Mesodermal cell (in vitro differentiated cells): Measurements from ENCODE around the gene ADRA2B.

Source experiments
- H3K27ac ChIP-seq: 2 replicates; pipeline ENCODE4 v1.7.0; 2013; ENCODE audit warnings: mild to moderate bottlenecking, low read depth, low read length, moderate library complexity; ENCODE audit not compliant: severe bottlenecking
- H3K36me3 ChIP-seq: 2 replicates; pipeline ENCODE4 v1.7.1; 2013; ENCODE audit warnings: mild to moderate bottlenecking, low read length, moderate library complexity; ENCODE audit not compliant: control insufficient read depth, insufficient read depth
- H3K4me1 ChIP-seq: one replicate; pipeline ENCODE4 v1.7.1; 2013; ENCODE audit warnings: mild to moderate bottlenecking, low read length; ENCODE audit not compliant: insufficient read depth, control insufficient read depth, poor library complexity, severe bottlenecking
- H3K4me3 ChIP-seq: 2 replicates; pipeline ENCODE4 v1.7.0; 2013; ENCODE audit warnings: low read length, control low read depth, mild to moderate bottlenecking; ENCODE audit not compliant: insufficient read depth, poor library complexity, severe bottlenecking; ENCODE audit errors: extremely low read depth
- H3K9me3 ChIP-seq: 2 replicates; pipeline ENCODE4 v1.7.1; 2013; ENCODE audit warnings: mild to moderate bottlenecking, low read length, moderate library complexity; ENCODE audit not compliant: control insufficient read depth
- WGBS, 2 experiments: methylation state at CpG; one replicate each; pipeline ENCODE4 v1.1.5; 2013; ENCODE audit warnings: missing lambda C conversion rate in 2 of 2; ENCODE audit not compliant: insufficient coverage in 2 of 2; 5-methylcytosine and 5-hydroxymethylcytosine counted together

Gene ADRA2B

GRCh38 chr2:96108151-96108540 lies 8.2 kb downstream of the ADRA2B start:
- H3K9me3 ChIP-seq = peaks cover 17% of the 10 kb centered on the region
- no peak overlapping the region for H3K4me3 ChIP-seq
- WGBS, 2 experiments = 58 to 65% methylated on average over 4 to 5 of the region's 5 CpGs
- peak overlapping the region; percentile 33 for H3K27ac ChIP-seq
- no peaks in the 10 kb centered on the region for H3K36me3 ChIP-seq
- H3K4me1 ChIP-seq = peaks cover 20% of the 10 kb centered on the region

- peaks cover 20% of the 10 kb centered on the region for H3K4me1 ChIP-seq
- H3K4me3 ChIP-seq = no peak overlapping the region
- H3K9me3 ChIP-seq = peaks cover 17% of the 10 kb centered on the region
- H3K36me3 ChIP-seq = no peaks in the 10 kb centered on the region
- H3K27ac ChIP-seq = no peak overlapping the region
- WGBS, 2 experiments = 57% methylated on average over 1 of the region's 3 CpGs; no CpG with 5 or more reads in 1 of the 2 experiments
These were observed 8.7 kb downstream of the ADRA2B start for GRCh38 chr2:96107708-96108065.

GRCh38 chr2:96106991-96107707 lies 9.2 kb downstream of the ADRA2B start:
- Histone ChIP-seq H3K9me3 (peaks cover 17% of the 10 kb centered on the region), H3K4me3 (no peak overlapping the region)
- 86 to 97% methylated on average over 7 to 8 of the region's 9 CpGs for WGBS, 2 experiments

GRCh38 chr2:96105994-96106715 lies 10.2 kb downstream of the ADRA2B start:
- Histone ChIP-seq H3K9me3 (peaks cover 17% of the 10 kb centered on the region), H3K4me1 (peaks cover 27% of the 10 kb centered on the region), H3K27ac (no peak overlapping the region), H3K4me3 (no peak overlapping the region), H3K36me3 (no peaks in the 10 kb centered on the region)
- WGBS, 2 experiments = 94 to 97% methylated on average over 6 of the region's 8 CpGs

More at GRCh38 chr2:96106991-96107707, 9.2 kb downstream of the ADRA2B start:
- Histone ChIP-seq H3K4me1 (peaks cover 20% of the 10 kb centered on the region), H3K36me3 (no peaks in the 10 kb centered on the region), H3K27ac (no peak overlapping the region)

GRCh38 chr2:96105152-96105915 lies 11.0 kb downstream of the ADRA2B start:
- Histone ChIP-seq H3K36me3 (no peaks in the 10 kb centered on the region), H3K9me3 (peaks cover 17% of the 10 kb centered on the region), H3K27ac (no peak overlapping the region), H3K4me3 (no peak overlapping the region), H3K4me1 (peaks cover 32% of the 10 kb centered on the region)
- 100% methylated on average over 3 of the region's 3 CpGs for WGBS, 2 experiments

GRCh38 chr2:96104487-96104861 lies 11.9 kb downstream of the ADRA2B start:
- H3K36me3 ChIP-seq = no peaks in the 10 kb centered on the region
- peak overlapping the region; percentile 5 for H3K27ac ChIP-seq
- H3K4me1 ChIP-seq = peaks cover 35% of the 10 kb centered on the region
- 89 to 100% methylated on average over 3 to 4 of the region's 6 CpGs for WGBS, 2 experiments
- H3K4me3 ChIP-seq = no peak overlapping the region
- peaks cover 17% of the 10 kb centered on the region for H3K9me3 ChIP-seq

DNA sequence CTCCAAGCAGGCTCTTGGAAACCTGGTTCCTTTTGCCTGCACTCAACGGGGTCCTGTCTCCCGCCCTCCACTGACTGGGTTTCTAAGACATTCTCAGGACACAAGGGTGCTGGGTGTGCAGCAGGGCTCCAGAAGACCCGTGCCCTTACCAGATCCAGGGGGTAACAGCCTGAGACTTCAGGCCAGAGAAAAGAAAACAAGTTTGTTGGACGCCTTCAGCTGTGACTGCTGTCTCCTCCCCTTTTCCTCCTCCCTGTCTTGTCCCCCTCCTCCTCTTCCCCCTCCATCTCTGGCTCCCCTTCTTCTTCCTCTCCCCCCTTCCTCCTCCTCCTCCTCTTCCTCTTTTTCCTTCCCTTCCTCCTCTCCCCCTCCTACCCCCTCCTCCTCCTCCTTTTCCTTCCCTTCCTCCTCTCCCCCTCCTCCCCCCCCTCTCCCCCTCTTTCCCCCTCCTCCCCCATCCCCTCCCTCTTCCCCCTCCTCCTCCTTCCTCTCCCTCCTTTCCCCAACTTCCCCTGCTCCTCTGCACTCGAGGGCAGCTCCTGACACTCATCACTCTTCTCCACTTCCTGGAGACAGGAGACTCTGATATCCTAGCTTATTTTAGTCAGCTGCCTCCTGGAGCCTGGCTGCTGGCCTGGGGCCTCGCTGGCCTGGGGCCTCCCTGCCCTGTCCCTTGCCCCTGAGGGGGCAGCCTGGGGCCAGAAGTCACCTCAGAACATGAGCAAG lies 12.4 kb downstream of the ADRA2B start:
- WGBS, 2 experiments = 55 to 61% methylated on average over 6 of the region's 6 CpGs
- peaks cover 17% of the 10 kb centered on the region for H3K9me3 ChIP-seq
- peak overlapping the region; percentile 13 for H3K27ac ChIP-seq
- H3K36me3 ChIP-seq = no peaks in the 10 kb centered on the region
- peaks cover 30% of the 10 kb centered on the region for H3K4me1 ChIP-seq
- no peak overlapping the region for H3K4me3 ChIP-seq

- Histone ChIP-seq H3K27ac (peak overlapping the region; percentile 13), H3K4me1 (peaks cover 25% of the 10 kb centered on the region), H3K4me3 (no peak overlapping the region), H3K9me3 (peaks cover 17% of the 10 kb centered on the region), H3K36me3 (no peaks in the 10 kb centered on the region)
- WGBS, 2 experiments = 77 to 85% methylated on average over 5 to 8 of the region's 8 CpGs
These were observed 13.2 kb downstream of the ADRA2B start for GRCh38 chr2:96103187-96103601.

GRCh38 chr2:96102596-96103186 lies 13.7 kb downstream of the ADRA2B start:
- Histone ChIP-seq H3K36me3 (no peaks in the 10 kb centered on the region), H3K27ac (no peak overlapping the region), H3K4me1 (peaks cover 22% of the 10 kb centered on the region), H3K4me3 (no peak overlapping the region), H3K9me3 (peaks cover 17% of the 10 kb centered on the region)
- WGBS, 2 experiments = 94 to 95% methylated on average over 15 of the region's 15 CpGs

DNA sequence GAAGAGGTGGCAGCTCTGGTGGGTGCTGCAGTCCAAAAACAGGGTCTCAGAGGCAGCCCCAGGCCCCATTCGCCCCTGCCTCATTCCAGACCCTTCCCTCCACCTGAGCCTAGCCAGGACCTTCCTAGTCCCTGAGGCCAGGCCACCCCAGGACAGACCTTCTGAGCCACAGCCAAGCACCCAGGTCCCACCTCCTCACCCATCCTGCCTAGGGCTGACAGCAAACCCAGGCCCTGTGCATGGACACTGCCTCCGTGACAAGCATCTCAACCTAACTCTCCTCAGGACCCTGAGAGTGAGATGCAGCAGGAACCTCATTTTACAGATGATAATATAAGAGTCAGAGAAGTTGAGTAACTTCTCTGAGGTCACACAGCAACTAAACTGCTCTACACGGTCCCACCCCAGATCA lies 15.5 kb downstream of the ADRA2B start:
- 83 to 90% methylated on average over 1 to 2 of the region's 3 CpGs for WGBS, 2 experiments
- peaks cover 15% of the 10 kb centered on the region for H3K9me3 ChIP-seq

More for the DNA sequence above, 15.5 kb downstream of the ADRA2B start:
- no peaks in the 10 kb centered on the region for H3K36me3 ChIP-seq
- H3K27ac ChIP-seq = no peak overlapping the region
- H3K4me1 ChIP-seq = peaks cover 22% of the 10 kb centered on the region
- H3K4me3 ChIP-seq = no peak overlapping the region
